Measurements from ENCODE around the gene MAPK1. TPM values are rescaled to one million over a fixed set of nuclear protein-coding genes. Genes with fewer than 3 reads are reported as not detected.
"Not testable (repeated sequence)": the region's sequence is repeated elsewhere in the genome, so short reads cannot be mapped to it uniquely, and the experiment has no call there.

Gene MAPK1
- total RNA-seq, 1 donor from 2014 or later, result 75.2 TPM

- intact Hi-C loops (cut with DNase I); ATAC-seq (ENCODE audit: poor library complexity): not testable (repeated sequence)
- peak; percentile 3 for DNase-seq
Measured at GRCh38 chr22:21721195-21721852, 146.1 kb downstream of the MAPK1 start.

DNA sequence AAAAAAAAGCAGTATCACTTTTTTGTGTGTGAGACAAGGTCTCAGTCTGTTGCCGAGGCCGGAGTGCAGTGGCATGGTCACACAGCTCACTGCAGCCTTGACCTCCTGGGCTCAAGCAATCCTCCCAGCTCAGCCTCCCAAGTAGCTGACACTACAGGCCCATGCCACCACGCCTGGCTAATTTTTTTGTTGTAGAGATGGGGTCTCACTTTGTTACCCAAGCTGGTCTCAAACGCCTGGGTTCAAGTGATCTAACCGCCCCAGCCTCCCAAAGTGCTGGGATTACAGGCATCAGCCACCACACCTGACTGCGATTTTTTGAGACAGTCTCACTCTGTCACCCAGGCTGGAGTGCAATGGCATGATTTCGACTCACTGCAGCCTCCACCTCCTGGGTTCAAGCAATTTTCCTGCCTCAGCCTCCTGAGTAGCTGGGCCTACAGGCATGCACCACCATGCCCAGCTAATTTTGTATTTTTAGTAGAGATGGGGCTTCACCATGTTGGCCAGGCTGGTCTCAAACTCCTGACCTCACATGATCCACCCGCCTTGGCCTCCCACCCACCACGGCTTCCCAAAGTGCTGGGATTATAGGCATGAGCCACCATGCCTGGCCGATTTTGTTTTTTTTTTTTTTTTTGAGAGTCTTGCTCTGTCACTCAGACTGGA lies 147.1 kb downstream of the MAPK1 start:
- intact Hi-C loops (cut with DNase I); ATAC-seq (ENCODE audit: poor library complexity): not testable (repeated sequence)
- peak; percentile 4 for DNase-seq

DNA sequence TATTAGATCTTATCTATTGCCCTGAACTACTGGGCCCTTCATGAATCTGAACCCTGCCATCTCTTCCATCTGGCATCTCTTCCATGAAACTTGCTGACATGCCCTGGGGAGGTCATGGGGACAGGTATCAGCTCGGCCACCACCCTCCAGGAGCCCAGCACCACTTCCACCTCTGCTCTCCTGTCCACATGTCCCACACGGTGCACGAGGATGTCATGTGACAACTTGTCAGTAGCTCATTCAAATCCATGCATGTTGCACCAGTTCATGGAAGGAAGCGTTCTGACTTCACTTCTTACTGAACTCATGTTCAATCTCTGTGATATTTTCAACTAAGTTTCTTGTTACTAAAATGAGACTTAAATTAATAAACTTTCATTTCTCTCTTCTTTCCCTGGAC lies 148.4 kb downstream of the MAPK1 start:
- intact Hi-C loops (cut with DNase I), result no loop called here

DNA sequence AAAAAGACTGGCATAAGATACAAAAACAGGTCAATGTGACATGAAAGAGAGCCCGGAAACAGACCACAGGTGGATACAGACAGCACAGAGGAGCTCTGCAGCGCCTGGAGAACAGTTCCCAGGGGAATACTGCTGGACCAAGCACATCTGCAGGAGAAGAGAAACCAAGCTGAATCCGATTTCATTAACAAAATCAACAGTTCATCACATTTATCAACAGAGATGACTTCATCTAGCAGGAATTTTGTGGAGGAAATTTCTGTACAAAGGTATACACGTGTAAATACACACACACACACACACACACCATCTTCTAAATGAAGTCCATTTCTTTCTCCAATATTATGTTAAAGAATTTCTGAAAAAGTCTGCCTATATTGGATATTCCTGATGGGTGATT lies 148.9 kb downstream of the MAPK1 start:
- intact Hi-C loops (cut with DNase I), result no loop called here
- ATAC-seq (ENCODE audit: poor library complexity), result no peak
- DNase-seq, result peak; percentile 2

More for the DNA sequence above, 148.4 kb downstream of the MAPK1 start:
- ATAC-seq (ENCODE audit: poor library complexity), result no peak
- no peak for DNase-seq

GRCh38 chr22:21716395-21717122 lies 150.9 kb downstream of the MAPK1 start:
- intact Hi-C loops (cut with DNase I); ATAC-seq (ENCODE audit: poor library complexity): not testable (repeated sequence)
- peak; percentile 3 for DNase-seq

DNA sequence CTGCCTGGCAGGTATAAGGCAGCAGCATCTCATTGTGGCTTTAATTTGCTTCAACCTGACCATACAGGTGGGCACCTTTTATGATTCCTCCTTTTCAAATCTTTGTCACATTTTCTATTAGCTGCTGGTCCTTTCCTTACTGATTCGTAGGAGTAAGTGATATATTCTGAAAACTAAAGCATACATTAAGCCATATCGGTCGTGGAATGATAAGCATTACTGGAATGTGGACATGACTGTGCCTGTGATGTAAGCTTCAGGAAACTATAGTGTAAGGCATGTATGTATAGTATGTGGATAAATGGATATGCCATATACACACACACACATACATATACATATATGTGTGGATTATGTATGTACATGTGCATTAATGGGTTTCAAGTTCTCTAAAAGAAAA lies 152.7 kb downstream of the MAPK1 start:
- no peak for ATAC-seq (ENCODE audit: poor library complexity)
- no peak for DNase-seq
- intact Hi-C loops (cut with DNase I), result loop anchor here (5.0 kb wide), 1 partner anchor 238 kb away; the partner anchor contains the start of gene PPM1F

DNA sequence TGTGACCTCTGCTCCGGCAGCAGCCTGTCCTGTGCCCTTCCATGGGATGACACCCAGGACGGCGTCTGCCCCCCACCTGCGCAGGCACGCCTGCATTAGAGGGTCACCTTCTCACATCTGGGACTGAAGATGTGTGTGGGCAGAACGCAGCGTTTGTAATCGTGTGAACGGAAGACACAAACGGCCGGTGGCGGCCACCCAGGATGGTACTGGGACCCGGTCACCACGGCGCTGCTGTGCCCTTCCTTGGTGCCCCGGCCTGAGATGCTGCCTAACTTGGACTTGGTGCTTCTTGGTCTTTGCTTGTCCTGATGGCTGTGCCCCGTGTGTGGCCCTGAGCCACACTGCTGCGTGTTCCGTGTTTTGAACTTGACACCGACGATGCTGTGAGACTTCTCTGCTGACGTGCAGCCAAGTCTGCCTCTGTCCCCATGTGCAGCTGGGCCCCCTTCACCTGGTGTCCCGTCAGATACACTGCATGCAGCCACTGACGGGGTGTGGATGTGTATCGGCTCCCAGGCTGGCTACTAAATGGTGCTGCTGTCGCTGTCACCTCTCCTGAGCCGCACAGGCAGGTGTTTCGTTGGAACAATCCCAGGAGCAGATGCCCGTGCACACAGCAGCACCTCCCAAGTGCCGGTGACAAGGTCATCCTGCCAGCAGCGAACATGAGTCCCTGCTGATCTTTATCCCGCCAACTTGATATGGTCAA lies 153.2 kb downstream of the MAPK1 start:
- no peak for ATAC-seq (ENCODE audit: poor library complexity)
- DNase-seq, result peak; percentile 43
- intact Hi-C loops (cut with DNase I), result loop anchor here (5.0 kb wide), 1 partner anchor 238 kb away; the partner anchor contains the start of gene PPM1F

DNA sequence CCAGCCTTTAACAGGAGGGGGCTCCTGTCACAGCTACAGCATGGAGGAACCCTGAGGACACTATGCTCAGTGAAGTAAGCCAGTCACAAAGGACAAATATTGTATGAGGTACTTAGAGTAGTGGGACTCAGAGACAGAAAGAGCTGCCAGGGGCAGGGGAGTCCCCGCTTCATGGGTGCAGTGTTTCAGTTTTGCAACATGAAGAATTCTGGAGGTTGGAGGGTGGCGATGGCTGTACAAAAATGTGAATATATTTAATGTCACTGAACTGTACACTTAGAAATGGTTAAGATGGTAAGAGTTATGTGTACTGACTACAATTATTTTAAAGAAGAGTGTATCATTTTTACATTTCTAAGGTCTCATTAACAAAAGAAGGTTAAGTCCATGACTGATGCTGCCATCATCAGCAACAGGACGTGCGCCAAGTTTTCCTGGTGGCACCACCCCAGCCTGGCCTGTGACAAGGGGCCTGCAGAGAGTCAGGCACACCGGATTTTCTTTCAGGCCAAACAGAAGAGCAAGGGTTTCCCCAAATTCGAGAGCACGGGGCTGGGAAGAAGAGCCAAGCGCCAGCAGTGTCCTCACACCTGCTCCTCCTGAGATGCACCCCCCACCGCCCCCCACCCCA lies 153.9 kb downstream of the MAPK1 start:
- DNase-seq (peak; percentile 18), ATAC-seq (ENCODE audit: poor library complexity) (no peak)
- intact Hi-C loops (cut with DNase I), result loop anchor here (2.0 to 5.0 kb wide), 2 partner anchors 225 to 239 kb away; partner anchors contain the start of gene PPM1F

GRCh38 chr22:21712751-21713427 lies 154.6 kb downstream of the MAPK1 start:
- ATAC-seq (ENCODE audit: poor library complexity) (peak; percentile 97), DNase-seq (peak; percentile 70)
- intact Hi-C loops (cut with DNase I), result loop anchor here (2.0 to 5.0 kb wide), 2 partner anchors 226 to 239 kb away; partner anchors contain the start of gene PPM1F

DNA sequence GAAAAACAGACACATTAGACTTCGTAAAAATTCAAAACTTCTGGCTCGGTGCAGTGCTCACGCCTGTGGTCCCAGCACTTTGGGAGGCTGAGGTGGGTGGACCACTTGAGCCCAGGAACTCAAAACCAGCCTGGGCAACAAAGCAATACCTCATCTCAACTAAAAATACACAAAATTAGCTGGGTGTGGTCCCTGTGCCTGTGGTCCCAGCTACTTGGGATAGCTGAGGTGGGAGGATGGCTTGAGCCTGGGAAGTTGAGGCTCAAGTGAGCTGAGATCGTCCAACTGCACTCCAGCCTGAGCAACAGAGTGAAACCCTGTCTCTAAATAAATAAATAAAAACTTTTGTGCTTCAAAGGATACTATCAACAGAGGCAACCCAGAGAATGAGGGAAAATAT lies 155.6 kb downstream of the MAPK1 start:
- ATAC-seq (ENCODE audit: poor library complexity), result no peak
- intact Hi-C loops (cut with DNase I), result loop anchor here (2.0 to 5.0 kb wide), 2 partner anchors 227 to 240 kb away; partner anchors contain the start of gene PPM1F
- no peak for DNase-seq

GRCh38 chr22:21710156-21710555 lies 157.3 kb downstream of the MAPK1 start:
- intact Hi-C loops (cut with DNase I), result loop anchor here (5.0 kb wide), 1 partner anchor 242 kb away; the partner anchor contains the start of gene PPM1F
- ATAC-seq (ENCODE audit: poor library complexity) (no peak), DNase-seq (no peak)

GRCh38 chr22:21709688-21710087 lies 157.8 kb downstream of the MAPK1 start:
- no peak for ATAC-seq (ENCODE audit: poor library complexity)
- DNase-seq, result peak; percentile 3
- intact Hi-C loops (cut with DNase I), result loop anchor here (5.0 kb wide), 1 partner anchor 243 kb away; the partner anchor contains the start of gene PPM1F

GRCh38 chr22:21708960-21709359 lies 158.5 kb downstream of the MAPK1 start:
- ATAC-seq (ENCODE audit: poor library complexity) (no peak), DNase-seq (no peak)
- intact Hi-C loops (cut with DNase I), result no loop called here

DNA sequence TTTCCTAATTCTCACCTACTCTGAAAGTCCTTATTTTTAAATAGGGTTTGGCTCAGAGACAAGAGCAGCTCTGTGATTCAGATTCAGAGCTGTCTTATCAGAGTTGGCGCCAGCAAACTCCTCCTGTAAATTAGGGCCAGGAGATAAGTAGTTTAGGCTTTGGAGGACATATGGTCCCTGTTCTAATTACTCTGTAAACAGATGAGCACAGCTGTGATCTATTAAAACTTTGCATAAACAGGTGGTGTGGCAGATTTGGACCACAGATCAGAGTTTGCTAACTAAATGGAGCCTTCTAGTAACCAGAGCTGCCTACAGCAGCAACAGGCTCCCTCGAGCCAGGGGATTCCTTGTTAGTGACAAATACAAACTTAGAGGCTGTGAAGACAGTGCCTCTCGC lies 159.8 kb downstream of the MAPK1 start:
- DNase-seq, result no peak
- intact Hi-C loops (cut with DNase I), result no loop called here
- ATAC-seq (ENCODE audit: poor library complexity), result peak; percentile 36

Measured in Right ventricle myocardium superior (tissue), 1 donor.